HG03175 (cell line): ENCODE results near the gene LCE1B.

Source experiments
- ATAC-seq: cut with Tn5 transposase; IDR thresholded peaks from one replicate; pipeline ENCODE4 v1.9.1; 2021; ENCODE audit warnings: mild to moderate bottlenecking, moderate library complexity; ENCODE audit not compliant: unreplicated experiment

The LCE1B gene

GRCh38 chr1:152811671-152812070 lies at the start of gene LCE1B:
Gene LCE1B (plus strand): TSS chr1:152811971. CDS start chr1:152812447, 476 bp downstream.
- no peak for ATAC-seq

- no peak for ATAC-seq
Observed at GRCh38 chr1:152768847-152769533, 42.8 kb upstream of the LCE1B start.

- ATAC-seq = no peak
Observed at GRCh38 chr1:152770411-152770810, 41.4 kb upstream of the LCE1B start.

- ATAC-seq = no peak
Observed at GRCh38 chr1:152774875-152775274, 36.9 kb upstream of the LCE1B start, which contains the start of gene LCE1F. Gene LCE1F (plus strand): TSS chr1:152775140. CDS start chr1:152776372, 1,232 bp downstream.

- no peak for ATAC-seq
Observed at GRCh38 chr1:152776361-152776760, 35.4 kb upstream of the LCE1B start.

- ATAC-seq = no peak
Observed at GRCh38 chr1:152777510-152778137, 34.1 kb upstream of the LCE1B start.

GRCh38 chr1:152783095-152783494 lies 28.7 kb upstream of the LCE1B start:
- no peak for ATAC-seq

- ATAC-seq = no peak
Observed at GRCh38 chr1:152786077-152786476, 25.7 kb upstream of the LCE1B start, which contains the start of gene LCE1E. Gene LCE1E (plus strand): TSS chr1:152786257. CDS start chr1:152787300, 1,043 bp downstream.

- no peak for ATAC-seq
Observed at GRCh38 chr1:152795686-152796085, 16.1 kb upstream of the LCE1B start.

GRCh38 chr1:152796421-152796820 lies 15.3 kb upstream of the LCE1B start, which contains the start of gene LCE1D:
Gene LCE1D (plus strand): TSS chr1:152796721. CDS start chr1:152797795, 1,074 bp downstream.
- no peak for ATAC-seq

- ATAC-seq = no peak
Observed at GRCh38 chr1:152801333-152801732, 10.4 kb upstream of the LCE1B start.

- ATAC-seq = no peak
Observed at GRCh38 chr1:152806576-152806975, 5.2 kb upstream of the LCE1B start, which contains the start of gene LCE1C. Gene LCE1C (minus strand): TSS chr1:152806651. CDS start chr1:152805478, 1,173 bp downstream.

GRCh38 chr1:152811050-152811449 lies 721 bp upstream of the LCE1B start:
- ATAC-seq = no peak

- no peak for ATAC-seq
Observed at GRCh38 chr1:152817309-152817708, 5.5 kb downstream of the LCE1B start.

- ATAC-seq = no peak
Observed at GRCh38 chr1:152823294-152823693, 11.5 kb downstream of the LCE1B start.

GRCh38 chr1:152824964-152825363 lies 13.2 kb downstream of the LCE1B start:
- no peak for ATAC-seq

- ATAC-seq = no peak
Observed at GRCh38 chr1:152827173-152827572, 15.4 kb downstream of the LCE1B start, which contains the start of gene LCE1A. Gene LCE1A (plus strand): TSS chr1:152827473. CDS start chr1:152827473, 0 bp downstream.

- ATAC-seq = no peak
Observed at GRCh38 chr1:152836870-152837269, 25.1 kb downstream of the LCE1B start.

GRCh38 chr1:152842556-152842955 lies 30.8 kb downstream of the LCE1B start, which contains the start of gene LCE6A:
Gene LCE6A (plus strand): TSS chr1:152842856. CDS start chr1:152843521, 665 bp downstream.
- no peak for ATAC-seq

- ATAC-seq = no peak
Observed at GRCh38 chr1:152855661-152856060, 43.9 kb downstream of the LCE1B start.

GRCh38 chr1:152858062-152858461 lies 46.3 kb downstream of the LCE1B start:
- ATAC-seq = no peak

GRCh38 chr1:152859696-152860095 lies 47.9 kb downstream of the LCE1B start, which contains the start of gene LCE7A:
Gene LCE7A (plus strand): TSS chr1:152859996. CDS start chr1:152860698, 702 bp downstream.
- no peak for ATAC-seq
